HG03460 (cell line): Measurements from ENCODE around the gene CD84.
A peak's percentile ranks its signal among the peaks of the same experiment; 100 is the strongest.
"Not testable (repeated sequence)": the region's sequence is repeated elsewhere in the genome, so short reads cannot be mapped to it uniquely, and the experiment has no call there.

Source experiments
- ATAC-seq: cut with Tn5 transposase; IDR thresholded peaks from one replicate; pipeline ENCODE4 v1.9.1; 2021; ENCODE audit not compliant: unreplicated experiment

CD84 gene

GRCh38 chr1:160519642-160520435, 59.5 kb downstream of the CD84 start:
- peak; percentile 52 for ATAC-seq

GRCh38 chr1:160517519-160517918, 61.8 kb downstream of the CD84 start:
- not testable (repeated sequence) for ATAC-seq

- ATAC-seq: not testable (repeated sequence)
Observed at GRCh38 chr1:160515908-160516307, 63.4 kb downstream of the CD84 start.

GRCh38 chr1:160504651-160505050, 74.6 kb downstream of the CD84 start:
- ATAC-seq: no peak

GRCh38 chr1:160503087-160503486, 76.2 kb downstream of the CD84 start:
- no peak for ATAC-seq

- no peak for ATAC-seq
Observed at GRCh38 chr1:160500321-160500990, 78.8 kb downstream of the CD84 start.

- no peak for ATAC-seq
Observed at GRCh38 chr1:160499631-160500030, 79.7 kb downstream of the CD84 start.

- ATAC-seq: not testable (repeated sequence)
Observed at GRCh38 chr1:160498301-160499065, 80.8 kb downstream of the CD84 start.

- no peak for ATAC-seq
Observed at GRCh38 chr1:160496334-160496733, 83.0 kb downstream of the CD84 start.

- ATAC-seq: no peak
Observed at GRCh38 chr1:160494620-160495019, 84.7 kb downstream of the CD84 start.

GRCh38 chr1:160492617-160493016, 86.7 kb downstream of the CD84 start:
- ATAC-seq: no peak

GRCh38 chr1:160491981-160492380, 87.3 kb downstream of the CD84 start:
- ATAC-seq: no peak
